Upper lobe of left lung (tissue), 4 donors: Measurements from ENCODE around the gene P3H2.

ENCODE experiments used
- EP300 ChIP-seq, 4 donors: sonication (generic); formaldehyde crosslinking; IDR thresholded peaks; one replicate each; pipeline ENCODE4 v1.5.1; 2017; ENCODE audit warnings: antibody characterized with exemption in 4 of 4, control low read depth in 2 of 4
- POLR2A ChIP-seq, 4 donors: fragments of 450-650 bp; IDR thresholded peaks; one replicate each; pipeline ENCODE4 v1.5.1; 2016 to 2017; ENCODE audit warnings: antibody characterized with exemption in 4 of 4, mild to moderate bottlenecking in 2 of 4
- POLR2AphosphoS5 ChIP-seq, 2 donors: sonication (generic); formaldehyde crosslinking; IDR thresholded peaks; one replicate each; pipeline ENCODE4 v1.5.1; 2017; ENCODE audit warnings: antibody characterized with exemption in 2 of 2
- TF ChIP-seq, protein P1 (sequence below), 6 experiments: fragments of 450-650 bp in 4 of 6; fragments of 200-600 bp in 2 of 6; sonication (generic) in 2 of 6; IDR thresholded peaks; one replicate each; pipeline ENCODE4 v1.5.1; 2016 to 2019; ENCODE audit warnings: antibody characterized with exemption in 6 of 6

DNA sequence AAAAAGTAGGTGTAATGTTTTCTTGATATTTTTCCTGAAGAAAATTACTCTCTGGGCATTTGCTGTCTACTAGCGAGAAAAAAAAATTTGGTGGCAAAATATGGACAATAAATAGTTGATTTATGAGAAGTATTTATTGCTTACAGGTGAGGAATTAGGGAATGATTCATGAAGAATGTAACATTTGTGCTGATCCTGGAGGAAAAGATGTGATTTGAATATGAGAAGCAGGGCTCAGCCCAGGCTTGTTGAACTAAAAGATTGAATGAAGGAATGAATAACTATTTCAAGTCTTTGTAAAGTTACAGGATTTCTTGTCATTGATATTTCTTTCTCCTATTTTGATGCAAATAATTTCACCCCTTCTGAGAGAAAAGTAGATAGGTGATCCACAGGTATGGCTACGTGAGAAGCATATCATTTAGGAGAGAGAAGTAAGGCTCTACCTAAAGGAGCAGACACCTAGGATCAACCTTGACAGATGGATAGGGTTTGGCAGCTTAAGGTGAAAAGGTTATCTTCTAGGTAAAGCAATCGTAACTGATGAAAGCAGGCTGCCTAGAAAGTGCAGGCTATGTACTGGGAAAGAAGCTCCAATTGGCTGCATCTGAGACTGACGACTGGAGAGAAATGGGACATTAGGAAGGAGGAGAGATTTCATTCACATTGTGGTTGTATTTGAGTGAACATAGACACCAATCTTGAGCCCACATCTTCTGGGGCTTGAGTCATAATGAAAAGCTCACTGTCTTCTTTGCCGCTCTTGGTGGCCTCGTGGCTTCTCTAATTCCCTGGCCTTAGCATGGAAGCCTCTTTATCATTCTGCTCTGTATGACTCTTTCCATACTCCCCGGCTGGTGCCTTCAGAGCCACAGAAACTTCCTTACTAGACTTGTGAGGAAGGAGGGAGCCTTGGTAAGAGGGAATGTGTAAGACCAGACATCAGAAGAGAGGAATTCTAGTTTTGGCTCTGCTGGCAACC lies 106.5 kb downstream of the P3H2 start:
- TF ChIP-seq, protein P1, sequence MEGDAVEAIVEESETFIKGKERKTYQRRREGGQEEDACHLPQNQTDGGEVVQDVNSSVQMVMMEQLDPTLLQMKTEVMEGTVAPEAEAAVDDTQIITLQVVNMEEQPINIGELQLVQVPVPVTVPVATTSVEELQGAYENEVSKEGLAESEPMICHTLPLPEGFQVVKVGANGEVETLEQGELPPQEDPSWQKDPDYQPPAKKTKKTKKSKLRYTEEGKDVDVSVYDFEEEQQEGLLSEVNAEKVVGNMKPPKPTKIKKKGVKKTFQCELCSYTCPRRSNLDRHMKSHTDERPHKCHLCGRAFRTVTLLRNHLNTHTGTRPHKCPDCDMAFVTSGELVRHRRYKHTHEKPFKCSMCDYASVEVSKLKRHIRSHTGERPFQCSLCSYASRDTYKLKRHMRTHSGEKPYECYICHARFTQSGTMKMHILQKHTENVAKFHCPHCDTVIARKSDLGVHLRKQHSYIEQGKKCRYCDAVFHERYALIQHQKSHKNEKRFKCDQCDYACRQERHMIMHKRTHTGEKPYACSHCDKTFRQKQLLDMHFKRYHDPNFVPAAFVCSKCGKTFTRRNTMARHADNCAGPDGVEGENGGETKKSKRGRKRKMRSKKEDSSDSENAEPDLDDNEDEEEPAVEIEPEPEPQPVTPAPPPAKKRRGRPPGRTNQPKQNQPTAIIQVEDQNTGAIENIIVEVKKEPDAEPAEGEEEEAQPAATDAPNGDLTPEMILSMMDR (IDR thresholded peaks at IDR 0.05), result no peak
- TF ChIP-seq EP300 (IDR thresholded peaks at IDR 0.05), result no peak
- TF ChIP-seq POLR2A (IDR thresholded peaks at IDR 0.05), result no peak
- no peak for TF ChIP-seq POLR2AphosphoS5 (IDR thresholded peaks at IDR 0.05)
